Measurements from ENCODE around the gene GRPR.

GRPR gene

GRCh38 chrX:16136080-16136479 lies 12.7 kb downstream of the GRPR start:
- TF ChIP-seq CTCF (IDR thresholded peaks at IDR 0.05; ENCODE audit: insufficient read depth, missing control alignments) = no peak
- DNase-seq (ENCODE audit: insufficient read length, low spot score) (no peak), FAIRE-seq (no peak)

- no peak for TF ChIP-seq CTCF (IDR thresholded peaks at IDR 0.05; ENCODE audit: insufficient read depth, missing control alignments)
- no peak for DNase-seq (ENCODE audit: insufficient read length, low spot score)
- FAIRE-seq = no peak
These were observed 14.2 kb downstream of the GRPR start for GRCh38 chrX:16137416-16138107.

- no peak for DNase-seq (ENCODE audit: insufficient read length, low spot score)
- no peak for FAIRE-seq
- no peak for TF ChIP-seq CTCF (IDR thresholded peaks at IDR 0.05; ENCODE audit: insufficient read depth, missing control alignments)
These were observed 14.7 kb downstream of the GRPR start for GRCh38 chrX:16138108-16138427.

- FAIRE-seq (no peak), DNase-seq (ENCODE audit: insufficient read length, low spot score) (no peak)
- no peak for TF ChIP-seq CTCF (IDR thresholded peaks at IDR 0.05; ENCODE audit: insufficient read depth, missing control alignments)
These were observed 17.1 kb downstream of the GRPR start for GRCh38 chrX:16140448-16140847.

- TF ChIP-seq CTCF (IDR thresholded peaks at IDR 0.05; ENCODE audit: insufficient read depth, missing control alignments) = no peak
- FAIRE-seq (no peak), DNase-seq (ENCODE audit: insufficient read length, low spot score) (no peak)
These were observed 17.6 kb downstream of the GRPR start for GRCh38 chrX:16140983-16141382.

- FAIRE-seq = no peak
- TF ChIP-seq CTCF (IDR thresholded peaks at IDR 0.05; ENCODE audit: insufficient read depth, missing control alignments) = no peak
These were observed 18.3 kb downstream of the GRPR start for GRCh38 chrX:16141422-16142245.

GRCh38 chrX:16142246-16142558 lies 18.8 kb downstream of the GRPR start:
- no peak for FAIRE-seq
- TF ChIP-seq CTCF (IDR thresholded peaks at IDR 0.05; ENCODE audit: insufficient read depth, missing control alignments) = no peak
- DNase-seq (ENCODE audit: insufficient read length, low spot score) = no peak

More at GRCh38 chrX:16141422-16142245, 18.3 kb downstream of the GRPR start:
- no peak for DNase-seq (ENCODE audit: insufficient read length, low spot score)

Measured in D721Med (cell line).